Gastrocnemius medialis (tissue), 4 donors: ENCODE measurements around the gene COBL. TPM values are rescaled to one million over a fixed set of nuclear protein-coding genes. Genes with fewer than 3 reads are reported as not detected.

ENCODE experiments used
- ATAC-seq, 2 donors: fragments of 150-250 bp; one replicate each; pipeline ENCODE4 v1.9.1; 2016
- DNase-seq, 2 donors: peaks; one replicate each; pipeline ENCODE4 v3.0.0-alpha.2; 2019
- H3K27ac ChIP-seq, 4 donors: fragments of 200-600 bp; sonication (generic); 1 replicate in 1 of 4; 2 replicates in 3 of 4; pipeline ENCODE4 v1.5.1; 2016 to 2018; ENCODE audit warnings: mild to moderate bottlenecking in 2 of 4, moderate library complexity in 1 of 4
- H3K27me3 ChIP-seq, 3 donors: fragments of 200-600 bp; sonication (generic) in 2 of 3; 1 replicate in 1 of 3; 2 replicates in 2 of 3; pipeline versions ENCODE4 v1.5.1 to v1.6.0; 2016 to 2019; ENCODE audit warnings: mild to moderate bottlenecking in 1 of 3, moderate library complexity in 1 of 3
- H3K36me3 ChIP-seq, 2 donors: fragments of 200-600 bp; sonication (generic) in 1 of 2; one replicate each; pipeline ENCODE4 v1.5.1; 2017 to 2018
- H3K4me1 ChIP-seq, 2 donors: fragments of 200-600 bp; sonication (generic) in 1 of 2; one replicate each; pipeline ENCODE4 v1.5.1; 2016 to 2017; ENCODE audit warnings: mild to moderate bottlenecking in 2 of 2
- H3K4me3 ChIP-seq, 4 donors: fragments of 200-600 bp; sonication (generic) in 3 of 4; 1 replicate in 1 of 4; 2 replicates in 3 of 4; pipeline ENCODE4 v1.5.1; 2016 to 2019; ENCODE audit warnings: mild to moderate bottlenecking in 2 of 4
- H3K9me3 ChIP-seq, 3 donors: fragments of 200-600 bp; sonication (generic) in 2 of 3; 1 replicate in 1 of 3; 2 replicates in 2 of 3; pipeline ENCODE4 v1.5.1; 2016 to 2019
- POLR2A ChIP-seq, 2 donors: fragments of 450-650 bp; IDR thresholded peaks; one replicate each; pipeline ENCODE4 v1.6.1; 2017; ENCODE audit warnings: antibody characterized with exemption in 2 of 2, mild to moderate bottlenecking in 2 of 2, moderate library complexity in 2 of 2
- in situ Hi-C, 4 donors: fragments of 200-750 bp; cut with MboI; loops; one replicate each; pipeline versions ENCODE4 v1.15.0 to v1.8.0; 2017; ENCODE audit warnings: low sequenced_read_pairs in 4 of 4
- intact Hi-C: fragments of 100-400 bp; cut with DNase I; formaldehyde crosslinking; loops from one replicate; pipeline ENCODE4 v1.15.1; 2023; ENCODE audit warnings: low total_unique reads
- total RNA-seq, 4 donors: library from RNA; depleted of rRNA; stranded (reverse); fragments of >200 nt; gene quantifications; one replicate each; pipeline versions ENCODE4 v1.1.0 to v1.2.3, GENCODE V29; 2016
- TF ChIP-seq, protein P1 (sequence below), 5 experiments: fragments of 450-650 bp in 3 of 5; fragments of 200-600 bp in 2 of 5; sonication (generic) in 2 of 5; IDR thresholded peaks in 4 of 5; conservative IDR thresholded peaks in 1 of 5; 1 replicate in 4 of 5; 2 replicates in 1 of 5; pipeline ENCODE4 v1.5.1; 2016 to 2019; ENCODE audit warnings: antibody characterized with exemption in 5 of 5, mild to moderate bottlenecking in 3 of 5, moderate library complexity in 3 of 5

Gene COBL
- total RNA-seq, 4 donors from 2014 or later: 82.1 to 170 (median 124) TPM

DNA sequence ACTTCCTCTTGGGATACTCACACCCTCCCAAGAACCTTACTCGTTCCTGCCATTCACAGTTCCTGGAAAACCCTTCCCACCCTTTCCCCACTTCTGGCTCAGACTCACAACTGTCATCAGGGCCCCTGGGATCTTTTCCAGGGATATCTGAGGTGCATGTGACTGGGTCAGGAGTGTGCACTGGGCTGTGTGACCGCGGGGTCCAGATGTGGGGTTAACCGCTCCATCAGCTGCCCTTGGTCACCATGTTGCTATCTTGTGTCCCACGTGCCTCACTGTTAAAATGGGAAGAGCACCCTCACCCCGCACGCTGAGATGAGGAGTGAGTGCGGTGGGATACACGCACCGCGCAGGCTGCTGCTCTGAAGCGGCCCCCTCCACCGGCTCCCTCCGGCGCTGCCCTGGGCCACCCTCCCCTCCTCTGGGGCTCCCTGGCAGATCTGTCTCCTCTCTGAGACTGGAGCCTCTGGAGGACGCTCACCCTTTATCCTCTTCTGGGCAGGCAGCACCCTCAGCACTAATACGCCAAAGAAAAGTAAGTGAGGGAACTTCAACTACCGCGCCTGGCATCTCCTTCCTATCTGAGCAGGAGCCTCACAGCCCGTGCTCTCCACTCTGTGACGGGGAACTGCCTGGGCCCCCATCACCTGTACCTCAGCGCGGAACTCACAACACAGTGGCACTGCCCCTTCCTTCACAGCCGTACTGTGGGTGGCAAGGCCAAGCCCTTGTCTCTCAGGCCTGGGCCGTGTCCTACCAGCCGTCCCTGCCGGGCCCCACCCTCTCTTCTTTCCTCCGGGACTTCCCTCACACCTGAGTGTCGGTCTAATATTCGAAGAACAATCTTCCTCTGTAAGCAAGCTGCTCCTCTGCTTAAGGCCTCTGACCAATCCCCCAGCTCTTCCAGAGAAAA is 15.6 kb downstream of the COBL start:
- no peak overlapping the region for H3K27ac ChIP-seq
- intact Hi-C loops (no loop called here), in situ Hi-C loops (no loop called here)
- no peaks in the 10 kb centered on the region for H3K27me3 ChIP-seq
- H3K4me3 ChIP-seq: no peak overlapping the region
- peaks cover 10 to 30% of the 10 kb centered on the region in 2 donors for H3K4me1 ChIP-seq
- ATAC-seq (no peak), DNase-seq (no peak)
- TF ChIP-seq, protein P1, sequence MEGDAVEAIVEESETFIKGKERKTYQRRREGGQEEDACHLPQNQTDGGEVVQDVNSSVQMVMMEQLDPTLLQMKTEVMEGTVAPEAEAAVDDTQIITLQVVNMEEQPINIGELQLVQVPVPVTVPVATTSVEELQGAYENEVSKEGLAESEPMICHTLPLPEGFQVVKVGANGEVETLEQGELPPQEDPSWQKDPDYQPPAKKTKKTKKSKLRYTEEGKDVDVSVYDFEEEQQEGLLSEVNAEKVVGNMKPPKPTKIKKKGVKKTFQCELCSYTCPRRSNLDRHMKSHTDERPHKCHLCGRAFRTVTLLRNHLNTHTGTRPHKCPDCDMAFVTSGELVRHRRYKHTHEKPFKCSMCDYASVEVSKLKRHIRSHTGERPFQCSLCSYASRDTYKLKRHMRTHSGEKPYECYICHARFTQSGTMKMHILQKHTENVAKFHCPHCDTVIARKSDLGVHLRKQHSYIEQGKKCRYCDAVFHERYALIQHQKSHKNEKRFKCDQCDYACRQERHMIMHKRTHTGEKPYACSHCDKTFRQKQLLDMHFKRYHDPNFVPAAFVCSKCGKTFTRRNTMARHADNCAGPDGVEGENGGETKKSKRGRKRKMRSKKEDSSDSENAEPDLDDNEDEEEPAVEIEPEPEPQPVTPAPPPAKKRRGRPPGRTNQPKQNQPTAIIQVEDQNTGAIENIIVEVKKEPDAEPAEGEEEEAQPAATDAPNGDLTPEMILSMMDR (IDR thresholded peaks at IDR 0.05 in 4 of 5, conservative IDR thresholded peaks at IDR 0.05 in 1 of 5): no peak
- no peak for TF ChIP-seq POLR2A (IDR thresholded peaks at IDR 0.05)
- H3K36me3 ChIP-seq: no peaks in the 10 kb centered on the region
- H3K9me3 ChIP-seq: no peaks in the 10 kb centered on the region

DNA sequence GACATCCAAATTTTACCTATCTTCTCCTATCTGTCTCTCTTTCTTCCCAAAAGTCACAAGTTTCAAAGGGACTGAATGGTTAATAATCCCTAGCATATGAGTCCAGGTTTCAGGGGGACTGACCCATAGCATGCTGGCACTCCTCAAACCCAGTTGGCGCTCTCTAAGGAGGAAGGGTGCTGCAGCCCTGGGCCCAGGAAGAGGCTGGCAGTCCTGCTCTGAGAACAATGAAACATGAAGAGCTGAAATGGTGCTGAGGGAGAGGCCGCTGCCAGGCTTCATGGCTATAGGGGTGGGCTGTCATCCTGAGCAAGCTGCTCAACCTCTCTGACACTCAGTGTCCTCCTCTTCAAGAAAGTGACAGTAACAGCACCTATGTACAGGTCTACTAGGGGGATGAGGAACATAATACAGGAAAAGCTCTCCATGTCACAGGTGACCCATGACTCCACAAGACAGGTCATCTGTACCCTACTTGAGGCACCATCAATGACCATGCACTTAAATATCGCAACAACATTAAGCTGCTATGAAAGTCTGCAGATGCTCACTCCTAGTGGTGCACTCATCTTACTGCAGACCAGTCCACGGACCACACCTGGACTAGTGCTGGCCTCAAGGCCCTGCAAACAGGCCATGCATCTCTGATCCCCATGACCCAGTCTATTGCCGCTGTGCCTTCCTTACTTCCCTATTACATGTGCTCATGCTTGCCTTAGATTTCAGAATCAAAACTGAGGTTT is 17.0 kb downstream of the COBL start:
- ATAC-seq (no peak), DNase-seq (no peak)
- no peak overlapping the region for H3K27ac ChIP-seq
- no peaks in the 10 kb centered on the region for H3K36me3 ChIP-seq
- TF ChIP-seq, protein P1 (IDR thresholded peaks at IDR 0.05 in 4 of 5, conservative IDR thresholded peaks at IDR 0.05 in 1 of 5): no peak
- TF ChIP-seq POLR2A (IDR thresholded peaks at IDR 0.05): no peak
- intact Hi-C loops: no loop called here
- no peak overlapping the region for H3K4me3 ChIP-seq
- peaks cover 10 to 35% of the 10 kb centered on the region in 2 donors for H3K4me1 ChIP-seq
- H3K27me3 ChIP-seq: no peaks in the 10 kb centered on the region
- H3K9me3 ChIP-seq: no peaks in the 10 kb centered on the region
- in situ Hi-C loops: no loop called here

DNA sequence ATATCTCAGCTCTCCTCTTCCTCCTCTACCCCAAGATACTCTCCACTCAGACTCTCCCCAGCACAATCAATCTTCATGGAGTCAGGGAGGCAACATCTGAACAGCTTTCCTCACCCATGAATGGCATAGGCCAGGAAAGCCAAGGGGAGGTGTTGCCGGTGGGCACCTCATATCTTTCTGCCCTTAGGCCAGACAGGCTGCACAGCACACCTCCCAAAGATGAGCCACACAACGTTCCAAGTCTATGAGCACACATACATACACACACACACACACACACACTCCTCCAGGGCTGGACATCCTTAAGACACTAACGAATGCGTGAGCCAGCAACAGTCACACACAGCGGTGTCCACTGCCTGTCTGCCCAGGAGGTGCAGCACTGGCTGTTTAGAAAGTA is 17.7 kb downstream of the COBL start:
- H3K4me1 ChIP-seq: peaks cover 10 to 36% of the 10 kb centered on the region in 2 donors
- no peak for DNase-seq

DNA sequence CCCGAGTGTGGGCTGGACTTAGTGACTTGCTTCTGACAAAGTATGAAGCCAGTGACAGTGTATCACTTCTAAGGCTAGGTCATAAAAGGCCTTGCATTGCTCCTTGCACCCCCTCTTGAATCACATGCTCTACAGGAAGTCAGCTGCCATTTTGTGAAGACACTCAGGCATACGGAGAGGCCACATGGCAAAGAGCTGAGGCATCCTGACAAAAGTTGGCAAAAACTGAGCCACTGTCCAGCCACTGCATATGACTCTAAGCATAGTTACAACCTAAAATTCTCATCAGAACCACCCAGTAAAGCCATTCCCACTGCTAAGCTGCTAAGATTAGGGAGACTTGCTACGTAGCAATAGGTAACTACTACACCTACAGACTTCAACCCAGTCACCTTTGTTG is 18.6 kb downstream of the COBL start:
- no peaks in the 10 kb centered on the region for H3K27me3 ChIP-seq
- in situ Hi-C loops: no loop called here
- no peak overlapping the region for H3K27ac ChIP-seq
- H3K36me3 ChIP-seq: no peaks in the 10 kb centered on the region
- intact Hi-C loops: no loop called here
- H3K4me1 ChIP-seq: peaks cover 15 to 39% of the 10 kb centered on the region in 2 donors
- ATAC-seq: no peak
- H3K9me3 ChIP-seq: no peaks in the 10 kb centered on the region
- DNase-seq: no peak
- TF ChIP-seq, protein P1 (IDR thresholded peaks at IDR 0.05 in 4 of 5, conservative IDR thresholded peaks at IDR 0.05 in 1 of 5): no peak
- no peak for TF ChIP-seq POLR2A (IDR thresholded peaks at IDR 0.05)
- H3K4me3 ChIP-seq: no peak overlapping the region

More for the DNA sequence above, 17.7 kb downstream of the COBL start:
- no peak overlapping the region for H3K4me3 ChIP-seq
- H3K27ac ChIP-seq: no peak overlapping the region
- intact Hi-C loops (no loop called here), in situ Hi-C loops (no loop called here)
- no peaks in the 10 kb centered on the region for H3K27me3 ChIP-seq
- no peaks in the 10 kb centered on the region for H3K9me3 ChIP-seq
- H3K36me3 ChIP-seq: no peaks in the 10 kb centered on the region
- no peak for TF ChIP-seq POLR2A (IDR thresholded peaks at IDR 0.05)
- TF ChIP-seq, protein P1 (IDR thresholded peaks at IDR 0.05 in 4 of 5, conservative IDR thresholded peaks at IDR 0.05 in 1 of 5): no peak
- no peak for ATAC-seq
